ENCODE data around the gene MYOD1.

- TF ChIP-seq, protein P1, sequence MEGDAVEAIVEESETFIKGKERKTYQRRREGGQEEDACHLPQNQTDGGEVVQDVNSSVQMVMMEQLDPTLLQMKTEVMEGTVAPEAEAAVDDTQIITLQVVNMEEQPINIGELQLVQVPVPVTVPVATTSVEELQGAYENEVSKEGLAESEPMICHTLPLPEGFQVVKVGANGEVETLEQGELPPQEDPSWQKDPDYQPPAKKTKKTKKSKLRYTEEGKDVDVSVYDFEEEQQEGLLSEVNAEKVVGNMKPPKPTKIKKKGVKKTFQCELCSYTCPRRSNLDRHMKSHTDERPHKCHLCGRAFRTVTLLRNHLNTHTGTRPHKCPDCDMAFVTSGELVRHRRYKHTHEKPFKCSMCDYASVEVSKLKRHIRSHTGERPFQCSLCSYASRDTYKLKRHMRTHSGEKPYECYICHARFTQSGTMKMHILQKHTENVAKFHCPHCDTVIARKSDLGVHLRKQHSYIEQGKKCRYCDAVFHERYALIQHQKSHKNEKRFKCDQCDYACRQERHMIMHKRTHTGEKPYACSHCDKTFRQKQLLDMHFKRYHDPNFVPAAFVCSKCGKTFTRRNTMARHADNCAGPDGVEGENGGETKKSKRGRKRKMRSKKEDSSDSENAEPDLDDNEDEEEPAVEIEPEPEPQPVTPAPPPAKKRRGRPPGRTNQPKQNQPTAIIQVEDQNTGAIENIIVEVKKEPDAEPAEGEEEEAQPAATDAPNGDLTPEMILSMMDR (IDR thresholded peaks at IDR 0.05), result no peak
- TF ChIP-seq POLR2A (IDR thresholded peaks at IDR 0.05), result no peak
Measured at GRCh38 chr11:17751558-17751957, 32.2 kb downstream of the MYOD1 start.

All from adrenal gland (tissue), 5 donors.